ENCODE measurements around the gene IGIP. TPM values are rescaled to one million over a fixed set of nuclear protein-coding genes. Genes with fewer than 3 reads are reported as not detected.

IGIP gene
- total RNA-seq, 2 experiments from 2014 or later, result 1.3 to 1.5 TPM

GRCh38 chr5:140113180-140113698 is 12.5 kb upstream of the IGIP start:
- Mint-ChIP-seq H3K27ac (peak overlapping the region; percentile 91), H3K4me1 (ENCODE audit: low read depth) (peaks cover 60% of the 10 kb centered on the region), H3K4me3 (peak overlapping the region; percentile 95), H3K36me3 (ENCODE audit: low read depth) (peaks cover 10% of the 10 kb centered on the region), H3K9me3 (no peaks in the 10 kb centered on the region), H3K27me3 (peaks cover 22% of the 10 kb centered on the region)
- no peak for TF ChIP-seq CTCF (IDR thresholded peaks at IDR 0.05)
- DNase-seq, result peak; percentile 45
- POLR2A ChIA-PET, result interaction anchor here (0.6 to 1.9 kb wide), 7 partner anchors 9 to 313 kb away, joined by 3 to 7 read pairs (median 4); no protein-coding TSS in a partner anchor
- CTCF ChIA-PET, result interaction anchor here (1.5 to 7.8 kb wide), 3 partner anchors 8 to 40 kb away, joined by 6 to 91 read pairs (median 10); no protein-coding TSS in a partner anchor
- peak; percentile 8 for ATAC-seq
- intact Hi-C loops (cut with micrococcal nuclease), result no loop called here

GRCh38 chr5:140113699-140114263 is 12.0 kb upstream of the IGIP start, which contains the start of gene PURA:
Gene PURA, plus strand, starts transcription at chr5:140114109. Its CDS starts 73 bp downstream, at chr5:140114182.
- ChIA-PET POLR2A (interaction anchor here (0.6 to 1.7 kb wide), 8 partner anchors 8 to 314 kb away, joined by 3 to 5 read pairs (median 4); no protein-coding TSS in a partner anchor), CTCF (interaction anchor here (7.8 kb wide), 1 partner anchor 30 kb away, joined by 91 read pairs; no protein-coding TSS in a partner anchor)
- Mint-ChIP-seq H3K27ac (peak within 1 kb of the TSS; percentile 91), H3K27me3 (peaks cover 22% of the 10 kb centered on the region), H3K4me1 (ENCODE audit: low read depth) (peaks cover 63% of the 10 kb centered on the region), H3K36me3 (ENCODE audit: low read depth) (peaks cover 8% of the 10 kb centered on the region), H3K4me3 (peak within 1 kb of the TSS; percentile 95), H3K9me3 (no peaks in the 10 kb centered on the region)
- ATAC-seq (peak; percentile 91), DNase-seq (peak; percentile 97)
- TF ChIP-seq CTCF (IDR thresholded peaks at IDR 0.05), result no peak
- intact Hi-C loops (cut with micrococcal nuclease), result no loop called here

- intact Hi-C loops (cut with micrococcal nuclease), result no loop called here
- DNase-seq (peak; percentile 55), ATAC-seq (peak; percentile 29)
- peaks cover 56% of the 10 kb centered on the region for H3K4me1 Mint-ChIP-seq (ENCODE audit: low read depth)
- peaks cover 17% of the 10 kb centered on the region for H3K27me3 Mint-ChIP-seq
- peaks cover 8% of the 10 kb centered on the region for H3K36me3 Mint-ChIP-seq (ENCODE audit: low read depth)
- no peaks in the 10 kb centered on the region for H3K9me3 Mint-ChIP-seq
- CTCF ChIA-PET, result interaction anchor here (1.2 to 7.8 kb wide), 3 partner anchors 9 to 29 kb away, joined by 3 to 91 read pairs (median 4); no protein-coding TSS in a partner anchor
- peak overlapping the region; percentile 91 for H3K27ac Mint-ChIP-seq
- peak overlapping the region; percentile 95 for H3K4me3 Mint-ChIP-seq
- POLR2A ChIA-PET, result interaction anchor here (0.6 to 1.7 kb wide), 11 partner anchors 9 to 148 kb away, joined by 3 to 5 read pairs (median 3); partner anchors contain the start of gene CYSTM1
- TF ChIP-seq CTCF (IDR thresholded peaks at IDR 0.05), result no peak
Measured at GRCh38 chr5:140114341-140115185, 11.2 kb upstream of the IGIP start.

GRCh38 chr5:140115186-140115500 is 10.6 kb upstream of the IGIP start:
- no peak for TF ChIP-seq CTCF (IDR thresholded peaks at IDR 0.05)
- CTCF ChIA-PET, result interaction anchor here (0.7 to 7.8 kb wide), 5 partner anchors 10 to 1518 kb away, joined by 3 to 91 read pairs (median 3); no protein-coding TSS in a partner anchor
- peaks cover 56% of the 10 kb centered on the region for H3K4me1 Mint-ChIP-seq (ENCODE audit: low read depth)

More at GRCh38 chr5:140115186-140115500, 10.6 kb upstream of the IGIP start:
- peaks cover 16% of the 10 kb centered on the region for H3K27me3 Mint-ChIP-seq
- peak overlapping the region; percentile 95 for H3K4me3 Mint-ChIP-seq
- POLR2A ChIA-PET, result interaction anchor here (0.6 to 1.7 kb wide), 8 partner anchors 17 to 246 kb away, joined by 3 to 4 read pairs (median 3); partner anchors contain the start of gene CYSTM1
- ATAC-seq (no peak), DNase-seq (no peak)
- peaks cover 8% of the 10 kb centered on the region for H3K36me3 Mint-ChIP-seq (ENCODE audit: low read depth)
- H3K27ac Mint-ChIP-seq, result peak overlapping the region; percentile 91
- intact Hi-C loops (cut with micrococcal nuclease), result no loop called here
- H3K9me3 Mint-ChIP-seq, result no peaks in the 10 kb centered on the region

Data from activated CD8-positive, alpha-beta T cell treated with anti-CD3 and anti-CD28 coated beads for 36 hours (primary cell).